Measurements from ENCODE around the gene KCNH8.
"Not testable (repeated sequence)": the region's sequence is repeated elsewhere in the genome, so short reads cannot be mapped to it uniquely, and the experiment has no call there.

The KCNH8 gene

DNA sequence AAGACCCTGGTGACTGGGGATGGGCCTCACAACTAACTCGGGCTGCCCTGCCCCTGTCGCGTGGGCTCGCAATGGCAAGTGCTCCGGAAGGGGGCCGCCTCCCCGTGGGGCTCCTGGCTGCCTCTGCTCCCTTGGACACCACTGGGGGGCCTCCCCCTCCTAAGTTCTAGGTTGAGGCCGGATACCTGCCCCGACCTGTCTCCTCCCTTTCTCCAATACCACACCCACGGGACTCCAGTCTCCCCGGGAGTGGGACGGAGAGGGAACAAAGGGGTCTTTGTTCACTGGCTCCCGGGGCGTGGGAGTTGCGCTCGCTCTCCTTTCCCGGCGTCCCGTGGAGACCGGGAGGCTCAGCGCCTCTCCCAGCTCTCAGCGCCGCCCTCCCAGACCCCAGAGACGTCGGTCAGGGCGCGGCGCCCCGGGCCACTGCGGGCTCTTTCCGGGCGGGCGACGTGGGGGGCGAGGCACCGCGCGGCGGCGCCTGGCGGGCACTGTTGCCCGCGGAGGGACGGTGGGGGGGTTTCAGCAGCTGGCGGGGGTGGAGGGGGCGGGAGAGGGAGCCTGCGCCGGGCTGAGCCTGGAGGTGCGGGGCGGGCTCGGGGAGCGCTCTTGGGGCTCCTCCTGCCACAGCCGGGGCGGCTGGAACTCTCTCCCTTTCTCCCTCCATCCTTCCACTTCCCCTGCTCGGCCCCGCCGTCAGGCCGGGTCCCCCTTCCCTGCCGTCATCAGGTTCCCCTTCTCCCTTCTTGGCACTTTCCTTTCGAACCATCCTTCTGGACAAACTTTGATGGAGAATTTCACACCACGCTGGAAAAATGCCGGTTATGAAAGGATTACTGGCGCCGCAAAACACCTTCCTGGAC lies at the start of gene KCNH8:
Gene KCNH8 (plus strand): TSS at position 606 of the 863 bp plus-strand sequence. CDS start 210 bp downstream, at position 816.
- no peak for DNase-seq (ENCODE audit: low read depth)

DNA sequence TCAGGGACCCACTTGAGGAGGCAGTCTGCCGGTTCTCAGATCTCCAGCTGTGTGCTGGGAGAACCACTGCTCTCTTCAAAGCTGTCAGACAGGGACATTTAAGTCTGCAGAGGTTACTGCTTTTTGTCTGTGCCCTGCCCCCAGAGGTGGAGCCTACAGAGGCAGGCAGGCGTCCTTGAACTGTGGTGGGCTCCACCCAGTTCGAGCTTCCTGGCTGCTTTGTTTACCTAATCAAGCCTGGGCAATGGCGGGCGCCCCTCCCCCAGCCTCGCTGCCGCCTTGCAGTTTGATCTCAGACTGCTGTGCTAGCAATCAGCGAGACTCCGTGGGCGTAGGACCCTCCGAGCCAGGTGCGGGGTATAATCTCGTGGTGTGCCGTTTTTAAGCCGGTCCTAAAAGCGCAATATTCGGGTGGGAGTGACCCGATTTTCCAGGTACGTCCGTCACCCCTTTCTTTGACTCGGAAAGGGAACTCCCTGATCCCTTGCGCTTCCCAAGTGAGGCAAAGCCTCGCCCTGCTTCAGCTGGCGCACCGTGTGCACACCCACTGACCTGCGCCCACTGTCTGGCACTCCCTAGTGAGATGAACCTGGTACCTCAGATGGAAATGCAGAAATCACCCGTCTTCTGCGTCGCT lies 45.5 kb upstream of the KCNH8 start:
- DNase-seq (ENCODE audit: low read depth): not testable (repeated sequence)

DNA sequence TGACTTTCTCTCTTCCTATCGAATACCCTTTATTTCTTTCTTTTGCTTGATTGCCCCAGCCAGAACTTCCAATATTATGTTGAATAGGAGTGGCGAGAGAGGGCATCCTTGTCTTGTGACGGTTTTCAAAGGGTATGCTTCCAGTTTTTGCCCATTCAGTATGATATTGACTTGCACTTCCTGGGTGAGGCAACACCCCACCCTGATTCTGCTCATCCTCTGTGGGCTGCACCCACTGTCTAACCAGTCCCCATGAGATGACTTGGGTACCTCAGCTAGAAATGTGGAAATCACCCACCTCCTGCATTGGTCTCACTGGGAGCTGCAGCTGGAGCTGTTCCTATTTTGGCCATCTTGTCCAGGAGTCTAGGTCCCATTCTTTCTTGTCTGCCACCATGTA lies 44.8 kb upstream of the KCNH8 start:
- no peak for DNase-seq (ENCODE audit: low read depth)

- no peak for DNase-seq (ENCODE audit: low read depth)
Observed at GRCh38 chr3:19104459-19104858, 43.9 kb upstream of the KCNH8 start.

GRCh38 chr3:19105826-19106225 lies 42.5 kb upstream of the KCNH8 start:
- no peak for DNase-seq (ENCODE audit: low read depth)

DNA sequence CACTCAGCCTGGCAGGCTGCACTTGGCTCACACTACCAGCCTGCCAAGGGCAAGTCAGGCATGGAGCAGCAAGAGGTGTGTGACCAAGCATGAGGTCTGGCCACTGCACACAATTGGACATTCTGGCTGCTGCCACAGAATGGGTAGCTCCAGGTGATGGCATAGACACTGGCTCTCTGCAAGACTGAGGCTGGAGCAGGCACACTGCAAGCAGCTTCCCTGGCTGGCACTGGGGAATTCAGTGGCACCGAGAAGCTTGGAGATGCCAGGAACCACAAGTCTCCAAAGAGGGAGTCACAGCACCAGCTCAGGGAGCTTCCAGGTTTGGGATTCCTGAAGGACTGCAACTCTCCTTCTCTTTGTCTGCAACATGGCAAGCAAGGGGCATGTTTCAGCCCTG lies 42.0 kb upstream of the KCNH8 start:
- no peak for DNase-seq (ENCODE audit: low read depth)

GRCh38 chr3:19107719-19108118 lies 40.6 kb upstream of the KCNH8 start:
- no peak for DNase-seq (ENCODE audit: low read depth)

DNA sequence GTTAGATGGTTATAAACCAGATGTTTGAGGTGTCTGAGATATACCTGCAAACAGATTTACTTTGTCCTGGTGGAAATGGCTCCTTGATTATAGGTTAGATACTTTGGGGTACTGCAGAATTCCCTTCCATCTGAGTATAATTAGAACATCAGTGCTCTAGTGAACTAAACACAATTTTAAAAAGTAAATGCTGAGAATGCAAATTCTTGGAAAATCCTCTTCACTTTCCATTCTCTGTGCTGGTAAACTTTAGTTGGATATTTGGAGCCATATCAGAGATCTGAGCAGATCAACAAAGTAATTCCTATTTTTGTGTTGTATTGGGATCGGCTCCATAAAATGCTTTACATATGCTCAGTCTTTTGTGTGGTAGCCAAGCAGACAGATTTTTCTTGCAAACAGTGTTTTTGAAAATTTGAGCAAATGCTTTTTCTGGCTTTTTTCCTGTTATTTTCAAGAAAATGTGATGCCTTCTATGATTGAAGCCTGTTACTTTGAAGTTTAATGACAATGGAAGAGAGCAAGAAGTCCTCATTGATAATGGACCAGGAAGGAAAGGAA lies 37.9 kb upstream of the KCNH8 start:
- no peak for DNase-seq (ENCODE audit: low read depth)

- no peak for DNase-seq (ENCODE audit: low read depth)
Observed at GRCh38 chr3:19114461-19114860, 33.8 kb upstream of the KCNH8 start.

- no peak for DNase-seq (ENCODE audit: low read depth)
Observed at GRCh38 chr3:19116239-19116638, 32.1 kb upstream of the KCNH8 start.

DNA sequence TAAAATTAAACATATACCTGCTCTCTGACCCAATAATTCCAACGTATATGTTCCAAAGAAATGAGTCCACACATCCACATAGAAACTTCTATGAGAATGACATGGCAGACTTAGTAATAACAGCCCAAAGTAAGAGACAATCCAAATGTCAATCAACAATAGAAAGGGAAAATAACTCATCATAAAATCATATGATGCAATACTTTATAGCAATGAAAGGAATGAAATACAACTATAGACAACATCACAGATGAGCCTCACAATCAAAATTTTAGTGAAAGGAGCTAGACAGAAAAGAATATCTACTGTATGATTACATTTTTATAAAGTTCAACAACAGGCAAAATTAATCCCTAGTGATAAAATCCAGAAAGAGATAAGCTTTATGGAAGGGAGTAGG lies 23.6 kb upstream of the KCNH8 start:
- no peak for DNase-seq (ENCODE audit: low read depth)

GRCh38 chr3:19139863-19140262 lies 8.4 kb upstream of the KCNH8 start:
- DNase-seq (ENCODE audit: low read depth): no peak

DNA sequence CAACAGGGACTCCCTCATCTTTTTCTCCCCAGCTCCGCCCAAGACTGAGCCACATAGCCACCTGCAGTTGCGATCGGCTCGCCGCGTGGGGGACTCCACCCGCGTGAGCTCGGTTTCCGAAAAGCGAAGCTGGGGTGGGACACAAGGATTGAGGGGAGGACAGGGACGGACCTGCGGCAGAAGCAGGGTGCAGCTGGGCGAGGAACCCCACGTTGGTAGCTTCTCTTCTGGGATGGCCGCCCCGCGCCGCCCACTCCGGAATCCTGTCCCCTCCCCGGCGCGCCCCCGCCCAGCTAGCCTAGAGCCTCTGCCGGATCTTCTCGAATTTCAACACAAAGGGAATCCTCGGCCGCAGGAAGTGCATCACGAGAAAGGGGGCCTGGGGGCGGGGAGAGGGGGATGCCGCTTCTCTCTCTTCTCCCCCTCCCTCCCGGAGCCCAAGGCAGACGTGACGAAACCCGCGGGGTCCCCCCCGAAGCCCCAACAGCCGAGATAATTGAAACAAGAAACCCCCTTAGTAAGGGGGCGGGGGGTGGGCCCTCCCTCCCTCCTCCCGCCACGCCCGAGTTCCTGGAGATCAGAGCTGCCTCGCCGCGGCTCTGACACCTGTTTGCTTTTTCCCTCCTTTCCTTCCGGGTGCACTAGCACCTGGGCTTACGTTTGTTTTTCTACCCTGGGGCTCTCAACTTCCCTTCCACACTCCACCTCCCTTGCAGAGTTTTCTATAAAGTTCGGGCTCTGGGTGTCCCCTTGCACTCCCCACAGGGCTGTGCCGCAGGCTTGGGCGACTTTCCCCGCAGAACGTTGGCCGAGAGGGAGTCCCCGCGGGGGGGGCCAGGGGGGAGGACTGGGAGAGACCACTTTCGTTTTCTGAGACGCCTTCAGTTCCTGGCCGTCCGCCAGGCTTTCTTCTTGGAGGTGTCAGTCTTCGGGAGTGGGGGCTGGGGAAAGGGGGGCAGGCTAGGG lies 1.3 kb upstream of the KCNH8 start:
- peak; percentile 61 for DNase-seq (ENCODE audit: low read depth)

- no peak for DNase-seq (ENCODE audit: low read depth)
Observed at GRCh38 chr3:19148768-19149091, 420 bp downstream of the KCNH8 start.

GRCh38 chr3:19149368-19149767 lies 1.1 kb downstream of the KCNH8 start:
- peak; percentile 28 for DNase-seq (ENCODE audit: low read depth)

- DNase-seq (ENCODE audit: low read depth): no peak
Observed at GRCh38 chr3:19151171-19151570, 2.9 kb downstream of the KCNH8 start.

DNA sequence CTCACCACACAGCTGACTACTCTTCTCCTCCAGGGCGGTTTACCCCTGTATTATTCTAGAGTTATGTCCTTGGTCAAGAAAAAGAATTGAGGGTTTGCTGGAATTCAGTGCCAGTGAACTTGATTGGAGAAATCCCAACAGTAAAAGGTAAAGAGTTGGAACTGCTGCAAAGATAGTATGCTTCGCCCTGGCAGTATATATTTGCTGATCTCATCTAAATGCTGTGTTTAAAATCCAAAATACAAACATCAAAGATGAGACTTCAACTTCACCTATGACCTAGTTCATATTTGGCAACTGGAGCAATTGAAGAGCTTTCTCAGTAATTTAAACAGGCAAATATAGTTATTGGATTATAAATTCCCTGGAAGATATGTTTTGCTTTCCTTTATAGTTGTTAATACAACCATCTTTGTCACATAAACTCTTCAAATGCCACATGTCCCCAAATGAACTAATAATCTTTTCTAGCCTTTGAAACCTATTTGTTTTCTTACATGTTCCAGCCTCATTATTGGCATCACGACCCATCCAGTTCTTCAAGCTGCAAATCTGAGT lies 6.5 kb downstream of the KCNH8 start:
- DNase-seq (ENCODE audit: low read depth): no peak

GRCh38 chr3:19155375-19155774 lies 7.1 kb downstream of the KCNH8 start:
- DNase-seq (ENCODE audit: low read depth): no peak

DNA sequence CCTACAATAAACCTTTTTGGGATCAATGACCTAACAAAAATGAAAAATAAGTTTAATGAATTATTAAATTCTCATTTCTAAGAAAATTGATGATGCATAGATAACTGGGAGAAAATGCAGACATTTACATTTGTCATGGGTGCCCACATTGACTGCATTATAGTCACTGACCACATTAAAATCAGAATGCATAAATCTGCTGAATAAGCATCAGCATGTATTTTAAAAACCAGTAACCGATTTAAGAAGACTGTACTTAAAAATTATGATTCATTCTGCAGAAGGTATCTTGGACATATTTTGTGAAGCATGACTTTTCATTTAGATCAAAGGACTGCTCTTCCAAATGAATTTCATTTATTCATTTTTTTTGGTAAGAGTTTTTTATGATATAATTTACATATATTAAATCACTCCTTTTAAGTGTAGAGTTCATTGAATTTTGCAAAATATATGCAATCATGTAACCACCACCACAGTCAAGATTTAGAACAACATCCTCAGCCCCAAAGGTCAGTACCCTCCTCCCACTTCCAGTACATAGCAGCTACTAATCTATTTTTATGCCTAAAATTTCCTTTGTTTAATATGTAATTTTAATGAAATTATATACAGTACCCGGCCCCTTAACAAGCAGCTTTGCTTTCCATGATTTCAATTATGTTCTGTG lies 11.8 kb downstream of the KCNH8 start:
- no peak for DNase-seq (ENCODE audit: low read depth)

DNA sequence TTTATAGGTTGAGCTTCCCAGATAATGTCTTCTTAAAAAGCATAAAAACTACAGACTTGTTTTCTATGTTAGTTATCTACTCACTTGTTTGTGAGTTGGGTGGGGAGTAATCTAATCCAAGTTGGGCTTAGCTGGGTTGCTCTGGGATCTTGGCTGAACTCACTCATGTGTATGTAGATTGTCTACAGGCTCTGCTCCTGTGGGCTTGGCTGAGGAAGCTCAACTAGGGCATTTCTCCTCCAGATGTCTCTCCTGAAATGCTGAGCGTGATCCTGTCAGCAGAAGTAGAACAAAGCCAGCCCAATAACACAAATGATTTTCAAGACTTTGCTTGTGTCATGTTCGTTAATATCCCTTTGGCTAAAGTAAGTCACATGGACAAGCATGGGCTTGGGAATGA lies 17.3 kb downstream of the KCNH8 start:
- no peak for DNase-seq (ENCODE audit: low read depth)

DNA sequence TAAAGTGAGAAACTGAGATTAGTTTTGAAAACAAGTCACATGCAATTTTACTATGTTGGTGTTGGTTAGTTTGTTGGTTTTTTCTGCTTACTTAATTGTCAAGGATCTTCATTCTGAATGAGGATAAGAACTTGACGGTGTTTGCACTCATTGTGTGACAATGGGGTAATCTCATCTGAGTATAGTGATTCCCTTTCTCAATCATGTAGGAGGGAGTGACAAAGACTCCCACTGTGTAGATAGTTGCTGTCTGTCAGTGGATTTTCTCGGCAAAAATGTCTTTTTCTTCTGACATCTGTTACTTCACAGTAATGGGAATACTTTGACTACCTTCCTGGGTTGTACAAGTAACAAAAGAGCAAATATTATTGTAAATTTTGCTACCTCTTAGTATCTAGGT lies 23.5 kb downstream of the KCNH8 start:
- no peak for DNase-seq (ENCODE audit: low read depth)
